Tibial nerve (tissue), 4 donors: ENCODE data around the gene COX7A2L. TPM values are rescaled to one million over a fixed set of nuclear protein-coding genes. Genes with fewer than 3 reads are reported as not detected.

Source experiments
- DNase-seq, 2 donors: peaks; one replicate each; pipeline ENCODE4 v3.0.0-alpha.2; 2019; ENCODE audit warnings: low spot score in 2 of 2
- H3K27ac ChIP-seq, 4 donors: fragments of 200-600 bp; sonication (generic) in 3 of 4; one replicate each; pipeline ENCODE4 v1.5.1; 2017 to 2019; ENCODE audit warnings: mild to moderate bottlenecking in 1 of 4
- H3K27me3 ChIP-seq, 2 donors: fragments of 200-600 bp; sonication (generic) in 1 of 2; one replicate each; pipeline versions ENCODE4 v1.5.1 to v1.6.0; 2017 to 2019
- H3K36me3 ChIP-seq, 3 donors: fragments of 200-600 bp; sonication (generic); one replicate each; pipeline ENCODE4 v1.5.1; 2018 to 2019
- H3K4me1 ChIP-seq, 4 donors: fragments of 200-600 bp; sonication (generic) in 3 of 4; one replicate each; pipeline ENCODE4 v1.5.1; 2017 to 2019
- H3K4me3 ChIP-seq, 4 donors: fragments of 200-600 bp; sonication (generic) in 3 of 4; one replicate each; pipeline ENCODE4 v1.5.1; 2017 to 2019; ENCODE audit warnings: mild to moderate bottlenecking in 1 of 4, moderate library complexity in 1 of 4
- H3K9me3 ChIP-seq, 4 donors: fragments of 200-600 bp; sonication (generic) in 3 of 4; one replicate each; pipeline ENCODE4 v1.5.1; 2017 to 2019
- CTCF ChIP-seq, 5 experiments: fragments of 200-600 bp in 3 of 5; fragments of 450-650 bp in 2 of 5; sonication (generic) in 3 of 5; IDR thresholded peaks; one replicate each; pipeline ENCODE4 v1.5.1; 2016 to 2019; ENCODE audit warnings: antibody characterized with exemption in 5 of 5, mild to moderate bottlenecking in 3 of 5, moderate library complexity in 2 of 5
- EP300 ChIP-seq, 2 donors: sonication (generic); formaldehyde crosslinking; IDR thresholded peaks; one replicate each; pipeline ENCODE4 v1.6.1; 2017; ENCODE audit warnings: antibody characterized with exemption in 2 of 2, mild to moderate bottlenecking in 1 of 2
- POLR2A ChIP-seq, 2 donors: fragments of 450-650 bp; IDR thresholded peaks; one replicate each; pipeline ENCODE4 v1.6.1; 2017; ENCODE audit warnings: antibody characterized with exemption in 2 of 2, mild to moderate bottlenecking in 2 of 2, moderate library complexity in 2 of 2
- WGBS, 2 donors: methylation state at CpG; one replicate each; pipeline ENCODE4 v1.1.5; 2018; 5-methylcytosine and 5-hydroxymethylcytosine counted together
- total RNA-seq, 4 donors: library from RNA; depleted of rRNA; stranded (reverse); fragments of >200 nt; gene quantifications; one replicate each; pipeline ENCODE4 v1.1.0, GENCODE V29; 2016

The COX7A2L gene
- total RNA-seq, 4 donors from 2014 or later, result 99.9 to 137 (median 107) TPM

GRCh38 chr2:42307180-42307579 lies 53.8 kb downstream of the COX7A2L start:
- Histone ChIP-seq H3K4me3 (no peak overlapping the region), H3K27me3 (no peaks in the 10 kb centered on the region), H3K9me3 (no peaks in the 10 kb centered on the region), H3K36me3 (peaks cover 0 to 63% (median 0%) of the 10 kb centered on the region in 3 donors), H3K27ac (no peak overlapping the region), H3K4me1 (no peaks in the 10 kb centered on the region)
- TF ChIP-seq POLR2A (IDR thresholded peaks at IDR 0.05) (no peak), EP300 (IDR thresholded peaks at IDR 0.05) (no peak), CTCF (IDR thresholded peaks at IDR 0.05) (no peak)
- no peak for DNase-seq

GRCh38 chr2:42304059-42304713 lies 56.8 kb downstream of the COX7A2L start:
- Histone ChIP-seq H3K36me3 (peaks cover 0 to 66% (median 0%) of the 10 kb centered on the region in 3 donors), H3K27me3 (no peaks in the 10 kb centered on the region), H3K4me1 (no peaks in the 10 kb centered on the region), H3K9me3 (no peaks in the 10 kb centered on the region), H3K4me3 (no peak overlapping the region), H3K27ac (no peak overlapping the region)
- no peak for DNase-seq
- TF ChIP-seq EP300 (IDR thresholded peaks at IDR 0.05) (no peak), CTCF (IDR thresholded peaks at IDR 0.05) (no peak), POLR2A (IDR thresholded peaks at IDR 0.05) (no peak)
- 97 to 99% methylated on average over 2 of the region's 2 CpGs for WGBS, 2 donors

- TF ChIP-seq CTCF (IDR thresholded peaks at IDR 0.05) (no peak), POLR2A (IDR thresholded peaks at IDR 0.05) (no peak), EP300 (IDR thresholded peaks at IDR 0.05) (no peak)
- WGBS, 2 donors, result 94 to 97% methylated on average over 3 of the region's 3 CpGs
- Histone ChIP-seq H3K4me3 (no peak overlapping the region), H3K9me3 (no peaks in the 10 kb centered on the region), H3K27me3 (no peaks in the 10 kb centered on the region), H3K27ac (no peak overlapping the region), H3K36me3 (peaks cover 0 to 66% (median 0%) of the 10 kb centered on the region in 3 donors), H3K4me1 (peaks cover 0 to 2% (median 0%) of the 10 kb centered on the region in 4 donors)
- no peak for DNase-seq
These were observed 57.8 kb downstream of the COX7A2L start for GRCh38 chr2:42303252-42303651.

- TF ChIP-seq EP300 (IDR thresholded peaks at IDR 0.05) (no peak), CTCF (IDR thresholded peaks at IDR 0.05) (no peak), POLR2A (IDR thresholded peaks at IDR 0.05) (no peak)
- DNase-seq, result no peak
- Histone ChIP-seq H3K36me3 (peaks cover 0 to 59% (median 0%) of the 10 kb centered on the region in 3 donors), H3K4me1 (peaks cover 0 to 7% (median 0%) of the 10 kb centered on the region in 4 donors), H3K27me3 (no peaks in the 10 kb centered on the region), H3K9me3 (no peaks in the 10 kb centered on the region), H3K27ac (no peak overlapping the region), H3K4me3 (no peak overlapping the region)
- 68 to 70% methylated on average over 2 of the region's 2 CpGs for WGBS, 2 donors
These were observed 60.5 kb downstream of the COX7A2L start for GRCh38 chr2:42300527-42300926.

Other genes starting within 250 kb of the COX7A2L start
- gene EML4, start 191.9 kb downstream of the COX7A2L start, total RNA-seq, result 10 to 100 TPM; 20.8 to 29.8 (median 25.3) TPM
- 10 to 100 TPM in 2 of 4 donors, 1 to 10 TPM in 2; 6.6 to 17.8 (median 9.9) TPM for gene KCNG3, start 132.8 kb upstream of the COX7A2L start, total RNA-seq
- gene MTA3, start 207.4 kb upstream of the COX7A2L start, total RNA-seq, result 10 to 100 TPM; 33.1 to 47.0 (median 42.5) TPM